ENCODE data around the gene GREM2.

GRCh38 chr1:240499012-240499411 lies 112.9 kb downstream of the GREM2 start:
- no peak for TF ChIP-seq CTCF (conservative IDR thresholded peaks at IDR 0.05)
- TF ChIP-seq ZFX (IDR thresholded peaks at IDR 0.05): no peak

Measured in C4-2B (cell line).